Measurements from ENCODE around the gene ZNF608.

Gene ZNF608

GRCh38 chr5:124735169-124735858, 11.1 kb downstream of the ZNF608 start:
- Histone ChIP-seq H3K27ac (peak overlapping the region; percentile 4 to 39), H3K27me3 (peaks cover 0 to 3% of the 10 kb centered on the region in 2 donors), H3K4me3 (peak overlapping the region; percentile 40 to 41), H3K36me3 (no peaks in the 10 kb centered on the region), H3K4me1 (peaks cover 0 to 13% (median 5%) of the 10 kb centered on the region in 4 donors), H3K9me3 (no peaks in the 10 kb centered on the region)
- TF ChIP-seq, protein P1, sequence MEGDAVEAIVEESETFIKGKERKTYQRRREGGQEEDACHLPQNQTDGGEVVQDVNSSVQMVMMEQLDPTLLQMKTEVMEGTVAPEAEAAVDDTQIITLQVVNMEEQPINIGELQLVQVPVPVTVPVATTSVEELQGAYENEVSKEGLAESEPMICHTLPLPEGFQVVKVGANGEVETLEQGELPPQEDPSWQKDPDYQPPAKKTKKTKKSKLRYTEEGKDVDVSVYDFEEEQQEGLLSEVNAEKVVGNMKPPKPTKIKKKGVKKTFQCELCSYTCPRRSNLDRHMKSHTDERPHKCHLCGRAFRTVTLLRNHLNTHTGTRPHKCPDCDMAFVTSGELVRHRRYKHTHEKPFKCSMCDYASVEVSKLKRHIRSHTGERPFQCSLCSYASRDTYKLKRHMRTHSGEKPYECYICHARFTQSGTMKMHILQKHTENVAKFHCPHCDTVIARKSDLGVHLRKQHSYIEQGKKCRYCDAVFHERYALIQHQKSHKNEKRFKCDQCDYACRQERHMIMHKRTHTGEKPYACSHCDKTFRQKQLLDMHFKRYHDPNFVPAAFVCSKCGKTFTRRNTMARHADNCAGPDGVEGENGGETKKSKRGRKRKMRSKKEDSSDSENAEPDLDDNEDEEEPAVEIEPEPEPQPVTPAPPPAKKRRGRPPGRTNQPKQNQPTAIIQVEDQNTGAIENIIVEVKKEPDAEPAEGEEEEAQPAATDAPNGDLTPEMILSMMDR (IDR thresholded peaks at IDR 0.05): no peak
- DNase-seq: no peak
- intact Hi-C loops (cut with DNase I; ENCODE audit: low total_unique reads): no loop called here

DNA sequence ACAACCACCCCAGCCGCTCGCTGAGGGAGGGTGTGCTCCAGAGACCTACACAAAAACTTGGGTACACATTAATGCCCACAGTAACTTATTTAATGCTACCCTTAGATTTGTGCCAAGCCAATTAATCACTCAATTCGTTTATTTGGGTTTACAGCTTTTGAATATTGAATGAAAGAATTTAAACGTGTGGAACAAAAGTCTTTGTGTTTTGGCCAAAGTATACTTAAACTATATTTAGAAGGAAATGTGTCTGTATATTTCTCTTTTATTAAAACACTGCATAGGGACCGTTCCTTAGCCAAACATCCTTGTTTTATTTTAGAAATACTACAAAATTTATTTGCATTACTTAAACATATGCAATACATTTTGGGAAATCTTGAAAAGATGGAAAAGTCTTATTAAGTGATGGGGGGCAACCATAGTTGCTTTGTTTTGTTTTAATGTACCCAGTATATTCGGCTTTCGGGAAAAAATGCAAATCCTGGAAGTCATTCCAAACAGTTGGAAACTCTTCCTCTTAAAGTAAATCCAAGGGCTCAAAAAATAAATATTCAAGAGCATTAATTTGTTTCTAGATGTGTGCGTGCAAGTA, 11.8 kb downstream of the ZNF608 start:
- Histone ChIP-seq H3K27me3 (peaks cover 0 to 3% of the 10 kb centered on the region in 2 donors), H3K4me3 (peak overlapping the region; percentile 40 to 41), H3K9me3 (no peaks in the 10 kb centered on the region), H3K4me1 (peaks cover 0 to 13% (median 5%) of the 10 kb centered on the region in 4 donors), H3K36me3 (no peaks in the 10 kb centered on the region), H3K27ac (no peak overlapping the region)
- intact Hi-C loops (cut with DNase I; ENCODE audit: low total_unique reads): no loop called here
- TF ChIP-seq, protein P1 (IDR thresholded peaks at IDR 0.05): no peak
- DNase-seq: no peak

- Histone ChIP-seq H3K4me1 (peaks cover 0 to 13% (median 5%) of the 10 kb centered on the region in 4 donors), H3K27ac (no peak overlapping the region), H3K27me3 (peaks cover 0 to 3% of the 10 kb centered on the region in 2 donors), H3K9me3 (no peaks in the 10 kb centered on the region), H3K4me3 (no peak overlapping the region), H3K36me3 (no peaks in the 10 kb centered on the region)
- intact Hi-C loops (cut with DNase I; ENCODE audit: low total_unique reads): no loop called here
- DNase-seq: no peak
- TF ChIP-seq, protein P1 (IDR thresholded peaks at IDR 0.05): no peak
Measured at GRCh38 chr5:124733329-124733650, 13.1 kb downstream of the ZNF608 start.

- DNase-seq: no peak
Measured at GRCh38 chr5:124732428-124733328, 13.8 kb downstream of the ZNF608 start.

GRCh38 chr5:124730381-124730780, 16.1 kb downstream of the ZNF608 start:
- intact Hi-C loops (cut with DNase I; ENCODE audit: low total_unique reads): no loop called here

More at GRCh38 chr5:124732428-124733328, 13.8 kb downstream of the ZNF608 start:
- Histone ChIP-seq H3K27me3 (peaks cover 0 to 3% of the 10 kb centered on the region in 2 donors), H3K4me3 (no peak overlapping the region), H3K27ac (no peak overlapping the region), H3K9me3 (no peaks in the 10 kb centered on the region), H3K36me3 (no peaks in the 10 kb centered on the region), H3K4me1 (peaks cover 0 to 13% (median 5%) of the 10 kb centered on the region in 4 donors)
- TF ChIP-seq, protein P1 (IDR thresholded peaks at IDR 0.05): no peak
- intact Hi-C loops (cut with DNase I; ENCODE audit: low total_unique reads): no loop called here

More at GRCh38 chr5:124730381-124730780, 16.1 kb downstream of the ZNF608 start:
- Histone ChIP-seq H3K27me3 (peaks cover 0 to 3% of the 10 kb centered on the region in 2 donors), H3K36me3 (no peaks in the 10 kb centered on the region), H3K27ac (no peak overlapping the region), H3K4me1 (peaks cover 0 to 11% (median 4%) of the 10 kb centered on the region in 4 donors), H3K9me3 (no peaks in the 10 kb centered on the region), H3K4me3 (no peak overlapping the region)
- no peak for DNase-seq
- TF ChIP-seq, protein P1 (IDR thresholded peaks at IDR 0.05): no peak
